T47D (cell line): Measurements from ENCODE around the gene PEMT.
"Not testable (repeated sequence)": the region's sequence is repeated elsewhere in the genome, so short reads cannot be mapped to it uniquely, and the experiment has no call there.

ENCODE experiments used
- DNase-seq, 2 experiments: peaks; one replicate each; pipeline versions ENCODE4 v3.0.0 to v3.0.0-alpha.2; 2011 to 2012; ENCODE audit warnings: low read depth in 1 of 2, low spot score in 1 of 2
- JUND ChIP-seq: IDR thresholded peaks from 2 replicates; pipeline ENCODE4 v1.6.1; 2012; ENCODE audit warnings: low read depth
- in situ Hi-C: cut with HindIII; loops from 2 replicates; pipeline ENCODE4 v1.10.0; 2016; ENCODE audit warnings: low sequenced_read_pairs, low pct_unique_long_range_greater_than_20kb

PEMT gene, protein sequence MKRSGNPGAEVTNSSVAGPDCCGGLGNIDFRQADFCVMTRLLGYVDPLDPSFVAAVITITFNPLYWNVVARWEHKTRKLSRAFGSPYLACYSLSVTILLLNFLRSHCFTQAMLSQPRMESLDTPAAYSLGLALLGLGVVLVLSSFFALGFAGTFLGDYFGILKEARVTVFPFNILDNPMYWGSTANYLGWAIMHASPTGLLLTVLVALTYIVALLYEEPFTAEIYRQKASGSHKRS

DNA sequence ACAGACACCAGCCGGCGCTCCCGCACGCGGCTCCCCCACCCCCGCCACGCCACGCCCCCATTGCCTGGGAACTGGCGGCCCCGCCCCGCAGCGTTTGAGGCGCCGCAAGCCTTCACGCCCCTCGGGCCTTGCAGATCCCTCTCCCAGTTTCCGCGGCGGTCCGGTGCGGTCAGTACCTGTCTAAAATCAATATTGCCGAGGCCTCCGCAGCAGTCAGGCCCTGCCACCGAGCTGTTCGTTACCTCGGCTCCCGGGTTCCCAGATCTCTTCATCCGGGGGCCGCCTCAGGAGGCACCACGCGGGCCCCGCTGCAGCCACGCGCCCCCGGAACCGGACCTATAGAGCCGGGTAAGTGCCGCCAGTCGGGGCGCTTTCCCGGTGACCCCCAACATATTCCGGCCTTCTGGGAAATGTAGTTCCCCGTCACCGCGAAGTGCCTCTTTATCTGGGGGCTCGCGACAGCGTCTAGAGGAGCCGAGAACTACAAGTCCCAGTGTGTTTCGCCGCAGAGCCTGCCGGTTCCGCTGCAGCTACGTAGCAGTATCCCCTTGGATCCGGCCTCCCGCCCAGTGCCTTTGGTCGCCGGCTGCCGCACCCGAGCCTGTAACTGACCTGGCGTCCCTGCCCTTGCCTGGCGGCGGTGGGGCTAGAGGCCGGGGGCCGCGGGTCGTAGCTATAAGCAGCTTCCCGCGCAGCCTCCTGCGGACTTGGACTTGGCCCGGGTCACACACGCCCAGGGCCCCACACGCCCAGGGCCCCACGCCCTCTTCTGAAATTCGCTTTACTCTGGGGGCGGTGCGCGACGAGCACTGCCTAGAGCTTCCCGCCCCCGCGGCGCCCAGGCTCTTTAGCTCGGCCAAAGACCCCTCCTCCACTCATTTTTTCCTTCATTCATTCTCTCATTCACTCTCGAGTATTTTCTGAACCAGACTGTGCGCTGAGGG is at the start of gene PEMT:
PEMT (minus strand) TSS at position 354 of the 944 bp plus-strand sequence; CDS start at position 272, 82 bp downstream.
- no peak for TF ChIP-seq JUND
- in situ Hi-C loops = no loop called here
- DNase-seq = peak; percentile 72 to 97

DNA sequence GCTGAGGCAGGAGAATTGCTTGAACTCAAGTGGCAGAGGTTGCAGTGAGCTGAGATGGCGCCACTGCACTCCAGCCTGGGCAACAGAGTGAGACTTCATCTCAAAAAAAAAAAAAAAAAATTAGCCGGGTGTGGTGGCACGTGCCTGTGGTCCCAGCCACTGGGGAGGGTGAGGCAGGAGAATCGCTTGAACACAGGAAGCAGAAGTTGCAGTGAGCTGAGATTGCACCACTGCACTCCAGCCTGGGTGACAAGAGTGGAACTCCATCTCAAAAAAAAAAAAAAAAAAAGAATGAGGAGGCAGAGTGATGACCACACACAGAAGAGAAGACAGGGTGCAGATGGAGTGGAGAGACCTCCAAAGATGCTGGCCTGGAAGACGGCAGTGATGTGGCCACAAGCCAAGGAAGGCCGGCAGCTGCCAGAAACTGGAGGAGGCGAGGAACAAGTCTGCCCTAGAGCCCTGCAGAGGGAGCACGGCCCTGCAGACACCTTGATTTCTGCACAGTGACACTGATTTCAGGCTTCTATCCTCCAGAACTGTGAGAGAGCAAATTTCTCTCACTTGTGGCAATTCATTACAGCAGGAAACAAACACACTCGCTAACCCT is 48.3 kb upstream of the PEMT start:
- DNase-seq, in situ Hi-C loops: not testable (repeated sequence)

DNA sequence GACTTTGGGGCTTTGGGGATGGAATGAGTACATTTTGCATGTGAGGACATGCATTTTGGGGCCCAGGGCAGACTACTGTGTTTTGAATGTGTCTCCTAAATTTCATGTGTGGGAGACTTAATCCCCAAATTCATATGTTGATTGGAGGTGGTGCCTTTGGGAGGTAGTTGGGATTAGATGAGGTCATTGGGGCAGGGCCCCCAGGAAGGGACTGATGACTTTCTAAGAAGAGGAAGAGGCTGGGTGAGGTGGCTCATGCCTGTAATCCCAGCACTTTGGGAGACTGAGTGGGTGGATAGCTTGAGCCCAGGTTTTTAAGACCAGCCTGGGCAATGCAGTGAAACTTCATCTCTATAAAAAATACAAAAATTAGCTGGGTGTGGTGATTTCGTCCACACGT is 47.0 kb upstream of the PEMT start:
- DNase-seq = no peak
- in situ Hi-C loops = no loop called here
- TF ChIP-seq JUND = no peak

DNA sequence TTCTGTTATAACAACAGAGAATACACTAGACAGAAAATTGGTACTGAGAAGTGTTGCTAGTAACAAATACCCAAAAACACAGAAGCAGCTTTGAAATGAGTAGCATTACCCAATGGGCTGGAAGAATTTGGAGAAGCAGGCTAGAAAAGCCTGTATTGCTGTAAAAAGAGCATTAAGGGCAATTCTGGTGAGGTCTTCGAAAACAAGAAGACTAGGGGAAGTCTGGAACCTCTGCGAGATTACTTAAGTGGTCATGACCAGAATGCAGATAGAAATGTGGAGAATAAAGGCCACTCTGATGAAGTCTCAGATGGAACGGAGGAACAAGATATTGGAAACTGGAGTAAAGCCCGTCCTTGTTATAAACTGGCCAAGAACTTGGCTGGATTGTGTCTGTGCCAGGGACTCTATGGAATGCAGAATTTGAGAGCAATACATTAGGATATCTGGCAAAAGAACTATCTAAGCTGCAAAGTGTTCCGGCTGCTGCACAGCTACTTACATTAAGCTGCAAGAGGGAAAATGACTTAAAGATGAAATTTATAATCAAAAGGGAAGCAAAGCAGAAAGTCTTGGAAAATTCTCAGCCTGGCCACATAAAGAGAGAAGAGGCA is 44.9 kb upstream of the PEMT start:
- in situ Hi-C loops = no loop called here
- no peak for DNase-seq
- TF ChIP-seq JUND = no peak

DNA sequence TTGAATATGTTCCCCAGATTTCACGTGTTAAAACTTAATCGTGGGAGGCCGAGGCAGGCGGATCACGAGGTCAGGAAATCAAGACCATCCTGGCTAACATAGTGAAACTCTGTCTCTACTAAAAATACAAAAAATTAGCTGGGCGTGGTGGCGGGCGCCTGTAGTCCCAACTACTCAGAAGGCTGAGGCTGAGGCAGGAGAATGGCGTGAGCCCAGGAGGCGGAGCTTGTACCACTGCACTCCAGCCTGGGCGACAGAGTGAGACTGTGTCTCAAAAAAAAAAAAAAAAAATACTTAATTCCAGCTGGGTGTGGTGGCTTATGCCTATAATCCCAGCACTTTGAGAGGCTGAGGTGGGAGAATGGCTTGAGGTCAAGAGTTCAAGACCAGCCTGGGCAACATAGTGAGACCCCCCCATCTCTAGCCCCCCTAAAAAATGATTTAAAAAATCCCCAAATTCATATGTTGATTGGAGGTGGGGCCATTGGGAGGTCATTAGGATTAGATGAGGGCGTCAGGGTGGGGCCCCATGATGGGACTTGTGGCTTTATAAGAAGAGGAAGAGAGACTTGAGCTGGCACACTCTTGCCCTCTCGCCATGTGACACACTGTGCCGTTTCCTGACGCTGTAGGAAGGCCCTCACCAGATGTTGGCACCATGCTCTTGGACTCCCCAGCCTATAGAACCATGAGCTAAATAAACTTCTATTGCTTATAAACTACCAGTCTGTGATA is 44.2 kb upstream of the PEMT start:
- in situ Hi-C loops, DNase-seq: not testable (repeated sequence)

DNA sequence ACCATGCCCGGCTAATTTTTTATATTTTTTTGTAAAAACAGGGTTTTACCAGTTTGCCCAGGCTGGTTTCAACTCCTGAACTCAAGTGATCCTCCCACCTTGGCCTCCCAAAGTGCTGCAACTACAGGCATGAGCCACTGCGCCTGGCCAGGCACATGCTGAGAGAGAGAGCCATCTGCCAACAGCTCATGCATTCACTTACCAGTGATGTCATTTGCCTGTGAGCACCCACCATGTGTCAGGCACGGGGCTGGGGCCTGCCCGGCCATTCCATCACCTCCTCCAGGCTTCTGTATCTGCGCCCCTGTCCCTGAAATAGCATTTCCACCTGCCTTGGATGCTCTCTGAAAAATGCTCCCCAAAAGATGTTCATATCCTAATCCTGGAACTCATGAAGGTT is 43.6 kb upstream of the PEMT start:
- DNase-seq = no peak
- in situ Hi-C loops = no loop called here
- TF ChIP-seq JUND = no peak

DNA sequence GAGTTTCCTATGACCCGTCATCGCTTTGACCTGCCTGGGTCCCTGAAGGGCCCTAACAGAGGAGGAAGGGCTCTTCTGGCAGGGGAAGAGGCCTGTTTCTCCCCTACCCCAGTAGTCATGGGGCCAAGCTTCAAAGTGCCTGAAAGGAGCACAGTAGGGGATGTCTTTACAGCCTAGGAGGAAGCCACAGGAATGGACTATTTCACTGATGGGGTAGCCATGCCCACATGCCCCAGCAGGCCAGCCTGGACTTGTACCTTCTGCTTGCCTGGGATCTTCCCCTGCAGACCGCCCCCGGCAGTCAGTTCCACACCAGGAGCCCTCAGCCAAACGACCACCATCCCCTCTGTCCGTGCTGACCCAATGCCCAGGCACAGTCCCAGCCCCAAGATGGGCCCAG is 41.8 kb upstream of the PEMT start:
- DNase-seq = no peak
- TF ChIP-seq JUND = no peak
- in situ Hi-C loops = no loop called here

DNA sequence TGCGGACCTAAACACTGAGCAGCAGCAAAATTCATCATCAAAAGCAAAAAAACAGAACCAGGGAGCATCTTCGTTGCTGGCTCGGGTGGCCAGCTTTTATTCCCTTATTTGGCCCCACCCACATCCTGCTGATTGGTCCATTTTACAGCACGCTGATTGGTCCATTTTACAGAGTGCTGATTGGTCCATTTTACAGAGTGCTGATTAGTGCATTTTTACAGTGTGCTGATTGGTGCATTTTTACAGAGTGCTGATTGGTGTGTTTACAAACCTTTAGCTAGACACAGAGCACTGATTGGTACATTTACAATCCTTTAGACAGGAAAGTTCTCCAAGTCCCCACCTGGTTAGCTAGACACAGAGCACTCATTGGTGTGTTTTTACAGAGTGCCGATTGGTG is 41.2 kb upstream of the PEMT start:
- peak in 1 of 2 experiments; percentile 26 for DNase-seq
- in situ Hi-C loops = not testable (repeated sequence)

DNA sequence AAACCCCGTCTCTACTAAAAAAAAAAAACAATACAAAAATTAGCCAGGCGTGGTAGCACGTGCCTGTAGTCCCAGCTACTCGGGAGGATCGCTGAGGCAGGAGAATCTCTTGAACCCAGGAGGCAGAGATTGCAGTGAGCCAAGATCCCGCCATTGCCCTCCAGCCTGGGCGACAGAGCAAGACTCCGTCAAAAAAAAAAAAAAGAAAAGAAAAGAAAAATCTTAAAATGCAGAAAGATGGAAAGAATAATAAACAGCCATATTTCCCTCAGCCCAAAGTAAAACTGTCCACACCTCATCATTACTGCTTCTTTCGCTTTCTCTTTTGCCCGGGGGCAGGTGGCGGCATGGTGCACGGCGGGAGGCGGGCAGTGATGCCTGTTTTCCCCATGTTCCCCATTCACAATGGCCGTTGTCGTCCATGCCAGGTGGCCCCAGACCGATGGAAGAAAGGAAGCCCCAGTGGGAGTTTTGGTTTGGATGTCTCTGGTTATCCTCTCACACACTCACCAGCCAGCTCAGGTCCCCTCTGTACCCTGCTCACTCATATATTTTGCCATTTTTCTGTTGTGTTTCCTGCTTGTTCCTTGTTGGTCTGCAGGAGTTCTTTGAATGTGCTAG is 37.0 kb upstream of the PEMT start:
- no peak for TF ChIP-seq JUND
- in situ Hi-C loops = no loop called here
- DNase-seq = no peak

DNA sequence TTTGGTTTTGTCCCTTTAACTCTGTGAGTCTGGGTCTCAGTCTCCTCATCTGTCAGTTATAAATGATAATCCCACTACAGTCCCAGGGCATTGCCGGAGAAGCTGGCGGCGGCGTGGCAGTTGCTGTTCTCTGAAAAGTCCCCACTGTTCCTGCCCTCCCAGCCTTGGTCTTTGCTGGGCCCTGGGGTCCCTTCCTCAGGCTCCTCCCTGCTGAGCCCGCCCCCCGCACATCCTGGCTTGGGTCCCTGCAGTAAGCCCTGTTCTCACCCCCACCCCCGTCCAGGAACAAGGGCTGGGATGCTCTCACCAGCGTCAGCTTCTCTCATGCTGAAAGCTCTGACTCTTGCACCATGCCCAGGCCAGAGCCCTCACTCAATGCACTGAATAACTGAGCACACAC is 35.3 kb upstream of the PEMT start:
- no peak for DNase-seq
- in situ Hi-C loops = no loop called here

DNA sequence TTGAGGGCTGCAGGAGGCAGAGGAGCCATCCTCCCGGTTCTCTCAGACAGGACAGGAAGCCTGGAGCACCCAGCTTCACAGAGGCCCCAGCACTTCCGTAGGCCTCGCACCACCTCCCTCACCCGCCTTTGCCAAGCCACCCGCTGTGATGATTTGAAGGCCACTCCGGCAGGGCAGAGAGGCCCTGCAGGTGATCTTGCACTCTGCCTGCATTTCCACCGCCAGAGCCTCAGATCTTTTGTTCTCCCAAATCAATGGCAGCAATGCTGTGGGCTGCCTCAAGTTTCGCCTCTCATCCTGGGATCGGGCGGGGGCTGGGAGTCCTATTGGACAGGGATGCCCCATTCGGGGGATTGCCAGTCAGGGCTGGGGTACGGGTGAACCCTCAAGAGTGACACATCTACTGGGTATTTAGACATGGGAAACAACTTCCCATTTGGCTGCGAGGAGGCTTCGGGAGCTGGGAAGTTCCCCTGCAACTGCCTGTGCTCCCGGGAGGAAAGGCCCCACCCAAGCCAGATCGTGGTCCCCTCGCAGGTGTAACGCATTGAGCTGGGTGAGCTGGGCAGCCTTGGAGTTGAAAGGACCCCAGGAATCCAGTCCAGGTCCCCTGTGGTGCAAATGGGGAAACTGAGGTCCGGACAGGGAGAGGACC is 34.8 kb upstream of the PEMT start:
- DNase-seq = no peak
- in situ Hi-C loops = no loop called here
- TF ChIP-seq JUND = no peak

More for the DNA sequence above, 35.3 kb upstream of the PEMT start:
- no peak for TF ChIP-seq JUND

DNA sequence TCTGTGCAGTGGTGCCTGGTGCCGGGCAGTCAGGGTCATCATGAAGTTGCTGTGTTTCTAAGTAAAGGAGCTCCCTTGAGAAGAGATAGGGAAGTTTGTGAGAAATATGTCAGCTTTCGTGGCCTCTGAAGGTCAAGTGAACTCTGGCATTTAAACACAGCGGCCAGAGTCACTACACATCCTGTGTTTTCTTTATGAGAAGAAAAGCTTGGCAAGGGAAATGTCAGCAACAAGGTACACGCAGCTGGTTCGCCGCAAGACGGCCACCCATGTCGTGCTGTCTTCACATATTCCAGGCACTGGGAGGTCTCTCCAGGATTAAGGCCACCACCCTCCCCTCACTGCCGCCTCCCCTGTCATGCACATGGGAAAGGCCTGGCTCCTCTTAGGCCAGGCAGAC is 33.2 kb upstream of the PEMT start:
- in situ Hi-C loops = no loop called here
- no peak for DNase-seq
- no peak for TF ChIP-seq JUND
